Neutrophil (primary cell): ENCODE results near the gene SMIM24.

Experiments used
- H3K27ac ChIP-seq: fragments of 200-600 bp; sonication (generic); 2 replicates; pipeline ENCODE4 v1.5.1; 2016; ENCODE audit warnings: mild to moderate bottlenecking, moderate library complexity
- H3K27me3 ChIP-seq: fragments of 200-600 bp; sonication (generic); 2 replicates; pipeline ENCODE4 v1.6.0; 2016; ENCODE audit warnings: mild to moderate bottlenecking
- H3K36me3 ChIP-seq: fragments of 200-600 bp; sonication (generic); 2 replicates; pipeline ENCODE4 v1.5.1; 2017
- H3K4me1 ChIP-seq, 2 experiments: fragments of 200-600 bp in 1 of 2; sonication (generic) in 1 of 2; 1 replicate in 1 of 2; 2 replicates in 1 of 2; pipeline versions ENCODE4 v1.5.1 to v1.6.1; 2013 to 2016; ENCODE audit warnings: low read depth in 1 of 2, low read length in 1 of 2, mild to moderate bottlenecking in 1 of 2, moderate library complexity in 1 of 2; ENCODE audit not compliant: control insufficient read depth in 1 of 2, insufficient read depth in 1 of 2
- H3K4me3 ChIP-seq, 2 experiments: fragments of 200-600 bp in 1 of 2; sonication (generic) in 1 of 2; 1 replicate in 1 of 2; 2 replicates in 1 of 2; pipeline ENCODE4 v1.5.1; 2013 to 2016; ENCODE audit warnings: low read depth in 1 of 2, low read length in 1 of 2, mild to moderate bottlenecking in 1 of 2, moderate library complexity in 1 of 2
- H3K9me3 ChIP-seq: fragments of 200-600 bp; sonication (generic); 2 replicates; pipeline ENCODE4 v1.5.1; 2016
- TF ChIP-seq, protein P1 (sequence below): fragments of 200-600 bp; sonication (generic); IDR thresholded peaks from 2 replicates; pipeline ENCODE4 v1.5.1; 2016; ENCODE audit warnings: antibody characterized with exemption

Gene SMIM24

GRCh38 chr19:3477506-3477905, 2.8 kb downstream of the SMIM24 start:
- Histone ChIP-seq H3K4me1 (peaks cover 3 to 17% of the 10 kb centered on the region in 2 experiments), H3K9me3 (no peaks in the 10 kb centered on the region), H3K27me3 (no peaks in the 10 kb centered on the region), H3K4me3 (no peak overlapping the region), H3K27ac (no peak overlapping the region), H3K36me3 (peaks cover 11% of the 10 kb centered on the region)
- TF ChIP-seq, protein P1, sequence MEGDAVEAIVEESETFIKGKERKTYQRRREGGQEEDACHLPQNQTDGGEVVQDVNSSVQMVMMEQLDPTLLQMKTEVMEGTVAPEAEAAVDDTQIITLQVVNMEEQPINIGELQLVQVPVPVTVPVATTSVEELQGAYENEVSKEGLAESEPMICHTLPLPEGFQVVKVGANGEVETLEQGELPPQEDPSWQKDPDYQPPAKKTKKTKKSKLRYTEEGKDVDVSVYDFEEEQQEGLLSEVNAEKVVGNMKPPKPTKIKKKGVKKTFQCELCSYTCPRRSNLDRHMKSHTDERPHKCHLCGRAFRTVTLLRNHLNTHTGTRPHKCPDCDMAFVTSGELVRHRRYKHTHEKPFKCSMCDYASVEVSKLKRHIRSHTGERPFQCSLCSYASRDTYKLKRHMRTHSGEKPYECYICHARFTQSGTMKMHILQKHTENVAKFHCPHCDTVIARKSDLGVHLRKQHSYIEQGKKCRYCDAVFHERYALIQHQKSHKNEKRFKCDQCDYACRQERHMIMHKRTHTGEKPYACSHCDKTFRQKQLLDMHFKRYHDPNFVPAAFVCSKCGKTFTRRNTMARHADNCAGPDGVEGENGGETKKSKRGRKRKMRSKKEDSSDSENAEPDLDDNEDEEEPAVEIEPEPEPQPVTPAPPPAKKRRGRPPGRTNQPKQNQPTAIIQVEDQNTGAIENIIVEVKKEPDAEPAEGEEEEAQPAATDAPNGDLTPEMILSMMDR: no peak

- H3K4me1 ChIP-seq: peaks cover 3 to 17% of the 10 kb centered on the region in 2 experiments
- TF ChIP-seq, protein P1: no peak
- H3K27me3 ChIP-seq: no peaks in the 10 kb centered on the region
- no peak overlapping the region for H3K4me3 ChIP-seq
- no peaks in the 10 kb centered on the region for H3K9me3 ChIP-seq
- peaks cover 5% of the 10 kb centered on the region for H3K36me3 ChIP-seq
- no peak overlapping the region for H3K27ac ChIP-seq
Measured at GRCh38 chr19:3476830-3477229, 3.5 kb downstream of the SMIM24 start.

- TF ChIP-seq, protein P1: no peak
- Histone ChIP-seq H3K27ac (no peak overlapping the region), H3K27me3 (no peaks in the 10 kb centered on the region), H3K4me1 (peaks cover 3 to 17% of the 10 kb centered on the region in 2 experiments), H3K9me3 (no peaks in the 10 kb centered on the region), H3K36me3 (no peaks in the 10 kb centered on the region), H3K4me3 (no peak overlapping the region)
Measured at GRCh38 chr19:3475449-3475848, 4.9 kb downstream of the SMIM24 start.

DNA sequence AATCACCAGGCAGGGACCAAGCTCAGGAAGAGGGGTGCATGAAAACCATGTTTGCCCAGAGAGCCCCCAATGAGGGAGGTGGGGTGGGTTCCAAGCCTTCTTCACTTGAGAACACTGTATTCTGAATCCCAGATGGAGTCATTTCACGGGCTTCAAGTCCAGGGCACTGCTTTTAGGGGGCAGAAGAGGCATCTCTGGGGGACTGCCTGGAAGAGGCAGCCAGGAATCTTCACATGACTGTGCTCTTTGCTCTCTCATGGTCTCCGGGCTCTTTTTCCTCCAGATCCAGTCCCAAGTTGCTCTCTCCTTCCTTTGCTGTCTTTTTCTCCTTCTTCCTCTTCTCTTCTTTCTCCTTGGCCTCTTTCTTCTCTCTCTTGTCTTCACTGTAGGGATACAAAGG, 5.7 kb downstream of the SMIM24 start:
- Histone ChIP-seq H3K4me1 (peaks cover 3 to 10% of the 10 kb centered on the region in 2 experiments), H3K27ac (no peak overlapping the region), H3K36me3 (no peaks in the 10 kb centered on the region), H3K27me3 (no peaks in the 10 kb centered on the region), H3K9me3 (no peaks in the 10 kb centered on the region), H3K4me3 (no peak overlapping the region)
- TF ChIP-seq, protein P1: no peak

- Histone ChIP-seq H3K4me1 (peaks cover 0 to 6% of the 10 kb centered on the region in 2 experiments), H3K4me3 (no peak overlapping the region), H3K27me3 (no peaks in the 10 kb centered on the region), H3K27ac (no peak overlapping the region), H3K36me3 (no peaks in the 10 kb centered on the region), H3K9me3 (no peaks in the 10 kb centered on the region)
- TF ChIP-seq, protein P1: no peak
Measured at GRCh38 chr19:3474010-3474409, 6.3 kb downstream of the SMIM24 start.
